ENCODE data around the gene ARHGEF40.

The ARHGEF40 gene

GRCh38 chr14:21070083-21070609, at the start of gene ARHGEF40:
ARHGEF40 (plus strand) TSS chr14:21070304; CDS start chr14:21070397, 93 bp downstream.
- peak; percentile 36 for DNase-seq

GRCh38 chr14:21020977-21021545, 49.0 kb upstream of the ARHGEF40 start:
- DNase-seq, result no peak

GRCh38 chr14:21022686-21023085, 47.4 kb upstream of the ARHGEF40 start:
- DNase-seq, result no peak

- DNase-seq, result peak; percentile 53
Measured at GRCh38 chr14:21023174-21023573, 46.9 kb upstream of the ARHGEF40 start.

- no peak for DNase-seq
Measured at GRCh38 chr14:21023817-21024584, 46.1 kb upstream of the ARHGEF40 start.

GRCh38 chr14:21024585-21025370, 45.3 kb upstream of the ARHGEF40 start, which contains the start of gene NDRG2:
NDRG2 (minus strand) TSS chr14:21025061; CDS start chr14:21023315, 1,746 bp downstream.
- no peak for DNase-seq

- no peak for DNase-seq
Measured at GRCh38 chr14:21025371-21026273, 44.5 kb upstream of the ARHGEF40 start.

- no peak for DNase-seq
Measured at GRCh38 chr14:21026274-21026987, 43.7 kb upstream of the ARHGEF40 start.

GRCh38 chr14:21026988-21027315, 43.2 kb upstream of the ARHGEF40 start:
- no peak for DNase-seq

GRCh38 chr14:21029917-21030316, 40.2 kb upstream of the ARHGEF40 start, which contains the start of gene TPPP2:
TPPP2 (plus strand) TSS chr14:21030217; CDS start chr14:21030582, 365 bp downstream.
- no peak for DNase-seq

- DNase-seq, result no peak
Measured at GRCh38 chr14:21030531-21030930, 39.6 kb upstream of the ARHGEF40 start.

GRCh38 chr14:21032326-21033132, 37.6 kb upstream of the ARHGEF40 start:
- peak; percentile 79 for DNase-seq

GRCh38 chr14:21033133-21033698, 36.9 kb upstream of the ARHGEF40 start:
- DNase-seq, result peak; percentile 72

- no peak for DNase-seq
Measured at GRCh38 chr14:21034707-21035106, 35.4 kb upstream of the ARHGEF40 start, which contains the start of gene RNASE13. RNASE13 (minus strand) TSS chr14:21034807; CDS start chr14:21034288, 519 bp downstream.

GRCh38 chr14:21036751-21037150, 33.4 kb upstream of the ARHGEF40 start:
- DNase-seq, result peak; percentile 59

GRCh38 chr14:21037156-21037555, 32.9 kb upstream of the ARHGEF40 start:
- DNase-seq, result peak; percentile 59

GRCh38 chr14:21038441-21039422, 31.4 kb upstream of the ARHGEF40 start:
- no peak for DNase-seq

GRCh38 chr14:21039585-21040369, 30.3 kb upstream of the ARHGEF40 start:
- peak; percentile 70 for DNase-seq
